ENCODE results near the gene CNTNAP2.

- TF ChIP-seq CTCF (IDR thresholded peaks at IDR 0.05; ENCODE audit: control extremely low read depth in 1 of 3, insufficient read depth in 1 of 3, low read depth in 1 of 3, low read length in 3 of 3) (no peak), SP1 (IDR thresholded peaks at IDR 0.05; ENCODE audit: low read depth, low read length) (no peak), ASH2L (IDR thresholded peaks at IDR 0.05; ENCODE audit: low read length) (no peak), TAF1 (IDR thresholded peaks at IDR 0.05; ENCODE audit: low read depth, low read length) (no peak), CEBPB (IDR thresholded peaks at IDR 0.05; ENCODE audit: low read depth, low read length) (no peak), POLR2A (IDR thresholded peaks at IDR 0.05; ENCODE audit: control extremely low read depth in 1 of 2, low read depth in 2 of 2, low read length in 2 of 2) (no peak), SP2 (IDR thresholded peaks at IDR 0.05; ENCODE audit: low read length) (no peak), POLR2AphosphoS5 (IDR thresholded peaks at IDR 0.05; ENCODE audit: low read depth, low read length) (no peak)
Measured at GRCh38 chr7:147492606-147493005, 1376.0 kb downstream of the CNTNAP2 start.
